BE2C (cell line): ENCODE data around the gene SHFL.

Experiments
- DNase-seq: peaks from one replicate; pipeline ENCODE4 v3.0.0-alpha.2; 2020
- H3K27me3 ChIP-seq: fragments of 250-450 bp; sonication (Bioruptor Pico); 2 replicates; pipeline ENCODE4 v1.5.1; 2020; ENCODE audit warnings: mild to moderate bottlenecking
- H3K36me3 ChIP-seq: fragments of 250-450 bp; sonication (Bioruptor Pico); 2 replicates; pipeline ENCODE4 v1.5.1; 2020; ENCODE audit warnings: mild to moderate bottlenecking
- H3K4me1 ChIP-seq: fragments of 250-450 bp; sonication (Bioruptor Pico); 2 replicates; pipeline ENCODE4 v1.5.1; 2020
- H3K4me3 ChIP-seq: 2 replicates; pipeline ENCODE4 v1.5.1; 2011; ENCODE audit warnings: low read depth, low read length
- H3K9me3 ChIP-seq: fragments of 250-450 bp; sonication (Bioruptor Pico); 2 replicates; pipeline ENCODE4 v1.5.1; 2020
- TF ChIP-seq, protein P1 (sequence below): IDR thresholded peaks from 2 replicates; pipeline ENCODE4 v1.5.1; 2012; ENCODE audit warnings: mild to moderate bottlenecking, low read depth, low read length

Gene SHFL

DNA sequence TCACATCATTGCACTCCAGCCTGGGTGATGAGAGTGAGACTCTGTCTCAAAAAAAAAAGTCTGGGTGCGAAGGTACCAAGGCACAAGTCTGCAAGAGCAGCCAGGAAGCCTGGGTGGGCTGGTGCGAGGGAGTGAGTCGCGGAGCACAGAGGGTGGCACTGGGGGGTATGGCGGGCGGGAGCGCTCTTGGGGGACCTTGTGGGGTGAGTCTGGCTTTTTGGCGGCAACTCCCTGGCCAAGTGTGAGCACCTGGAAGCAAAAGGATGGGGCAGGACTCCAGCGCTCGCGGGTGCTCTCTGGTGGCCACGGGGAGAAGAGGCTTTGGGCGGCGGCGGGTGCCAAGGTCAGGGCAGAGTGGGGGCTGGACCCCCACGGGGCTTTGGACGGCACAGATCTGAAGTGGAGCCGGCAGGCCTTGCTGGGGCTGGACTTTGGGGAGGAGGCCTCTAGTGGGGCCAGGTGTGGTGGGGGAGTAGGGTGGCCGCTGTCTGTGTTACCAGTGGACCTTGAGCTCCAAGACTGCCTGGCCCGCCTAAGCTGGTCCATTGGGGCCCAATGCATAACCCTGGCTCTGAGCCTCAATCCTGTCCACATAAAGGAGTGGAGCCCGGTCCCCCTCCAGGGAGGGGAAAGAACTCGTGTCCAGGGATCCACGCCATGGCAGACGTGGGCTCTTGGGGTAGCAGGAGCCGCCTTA is 26.9 kb downstream of the SHFL start:
- Histone ChIP-seq H3K9me3 (no peaks in the 10 kb centered on the region), H3K4me3 (no peak overlapping the region), H3K36me3 (peaks cover 64% of the 10 kb centered on the region), H3K27me3 (no peaks in the 10 kb centered on the region), H3K4me1 (peaks cover 4% of the 10 kb centered on the region; the same call in 1 of the 2 replicates)
- TF ChIP-seq, protein P1, sequence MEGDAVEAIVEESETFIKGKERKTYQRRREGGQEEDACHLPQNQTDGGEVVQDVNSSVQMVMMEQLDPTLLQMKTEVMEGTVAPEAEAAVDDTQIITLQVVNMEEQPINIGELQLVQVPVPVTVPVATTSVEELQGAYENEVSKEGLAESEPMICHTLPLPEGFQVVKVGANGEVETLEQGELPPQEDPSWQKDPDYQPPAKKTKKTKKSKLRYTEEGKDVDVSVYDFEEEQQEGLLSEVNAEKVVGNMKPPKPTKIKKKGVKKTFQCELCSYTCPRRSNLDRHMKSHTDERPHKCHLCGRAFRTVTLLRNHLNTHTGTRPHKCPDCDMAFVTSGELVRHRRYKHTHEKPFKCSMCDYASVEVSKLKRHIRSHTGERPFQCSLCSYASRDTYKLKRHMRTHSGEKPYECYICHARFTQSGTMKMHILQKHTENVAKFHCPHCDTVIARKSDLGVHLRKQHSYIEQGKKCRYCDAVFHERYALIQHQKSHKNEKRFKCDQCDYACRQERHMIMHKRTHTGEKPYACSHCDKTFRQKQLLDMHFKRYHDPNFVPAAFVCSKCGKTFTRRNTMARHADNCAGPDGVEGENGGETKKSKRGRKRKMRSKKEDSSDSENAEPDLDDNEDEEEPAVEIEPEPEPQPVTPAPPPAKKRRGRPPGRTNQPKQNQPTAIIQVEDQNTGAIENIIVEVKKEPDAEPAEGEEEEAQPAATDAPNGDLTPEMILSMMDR, result peak; percentile 71
- DNase-seq, result peak; percentile 73

DNA sequence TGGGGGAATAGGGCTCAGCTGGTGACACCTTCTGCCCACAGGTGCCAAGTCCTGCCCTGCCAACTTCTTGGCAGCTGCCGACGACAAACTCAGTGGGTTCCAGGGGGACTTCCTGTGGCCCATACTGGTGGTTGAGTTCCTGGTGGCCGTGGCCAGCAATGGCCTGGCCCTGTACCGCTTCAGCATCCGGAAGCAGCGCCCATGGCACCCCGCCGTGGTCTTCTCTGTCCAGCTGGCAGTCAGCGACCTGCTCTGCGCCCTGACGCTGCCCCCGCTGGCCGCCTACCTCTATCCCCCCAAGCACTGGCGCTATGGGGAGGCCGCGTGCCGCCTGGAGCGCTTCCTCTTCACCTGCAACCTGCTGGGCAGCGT is 27.5 kb downstream of the SHFL start:
- H3K9me3 ChIP-seq, result no peaks in the 10 kb centered on the region
- TF ChIP-seq, protein P1, result no peak
- no peak for DNase-seq
- H3K36me3 ChIP-seq, result peaks cover 64% of the 10 kb centered on the region
- no peaks in the 10 kb centered on the region for H3K27me3 ChIP-seq
- H3K4me3 ChIP-seq, result no peak overlapping the region
- peaks cover 4% of the 10 kb centered on the region; the same call in 1 of the 2 replicates for H3K4me1 ChIP-seq

DNA sequence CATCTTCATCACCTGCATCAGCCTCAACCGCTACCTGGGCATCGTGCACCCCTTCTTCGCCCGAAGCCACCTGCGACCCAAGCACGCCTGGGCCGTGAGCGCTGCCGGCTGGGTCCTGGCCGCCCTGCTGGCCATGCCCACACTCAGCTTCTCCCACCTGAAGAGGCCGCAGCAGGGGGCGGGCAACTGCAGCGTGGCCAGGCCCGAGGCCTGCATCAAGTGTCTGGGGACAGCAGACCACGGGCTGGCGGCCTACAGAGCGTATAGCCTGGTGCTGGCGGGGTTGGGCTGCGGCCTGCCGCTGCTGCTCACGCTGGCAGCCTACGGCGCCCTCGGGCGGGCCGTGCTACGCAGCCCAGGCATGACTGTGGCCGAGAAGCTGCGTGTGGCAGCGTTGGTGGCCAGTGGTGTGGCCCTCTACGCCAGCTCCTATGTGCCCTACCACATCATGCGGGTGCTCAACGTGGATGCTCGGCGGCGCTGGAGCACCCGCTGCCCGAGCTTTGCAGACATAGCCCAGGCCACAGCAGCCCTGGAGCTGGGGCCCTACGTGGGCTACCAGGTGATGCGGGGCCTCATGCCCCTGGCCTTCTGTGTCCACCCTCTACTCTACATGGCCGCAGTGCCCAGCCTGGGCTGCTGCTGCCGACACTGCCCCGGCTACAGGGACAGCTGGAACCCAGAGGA is 28.0 kb downstream of the SHFL start:
- Histone ChIP-seq H3K4me1 (peaks cover 4% of the 10 kb centered on the region; the same call in 1 of the 2 replicates), H3K4me3 (no peak overlapping the region), H3K36me3 (peaks cover 61% of the 10 kb centered on the region), H3K9me3 (no peaks in the 10 kb centered on the region), H3K27me3 (no peaks in the 10 kb centered on the region)
- peak; percentile 62 for DNase-seq
- TF ChIP-seq, protein P1, result no peak

DNA sequence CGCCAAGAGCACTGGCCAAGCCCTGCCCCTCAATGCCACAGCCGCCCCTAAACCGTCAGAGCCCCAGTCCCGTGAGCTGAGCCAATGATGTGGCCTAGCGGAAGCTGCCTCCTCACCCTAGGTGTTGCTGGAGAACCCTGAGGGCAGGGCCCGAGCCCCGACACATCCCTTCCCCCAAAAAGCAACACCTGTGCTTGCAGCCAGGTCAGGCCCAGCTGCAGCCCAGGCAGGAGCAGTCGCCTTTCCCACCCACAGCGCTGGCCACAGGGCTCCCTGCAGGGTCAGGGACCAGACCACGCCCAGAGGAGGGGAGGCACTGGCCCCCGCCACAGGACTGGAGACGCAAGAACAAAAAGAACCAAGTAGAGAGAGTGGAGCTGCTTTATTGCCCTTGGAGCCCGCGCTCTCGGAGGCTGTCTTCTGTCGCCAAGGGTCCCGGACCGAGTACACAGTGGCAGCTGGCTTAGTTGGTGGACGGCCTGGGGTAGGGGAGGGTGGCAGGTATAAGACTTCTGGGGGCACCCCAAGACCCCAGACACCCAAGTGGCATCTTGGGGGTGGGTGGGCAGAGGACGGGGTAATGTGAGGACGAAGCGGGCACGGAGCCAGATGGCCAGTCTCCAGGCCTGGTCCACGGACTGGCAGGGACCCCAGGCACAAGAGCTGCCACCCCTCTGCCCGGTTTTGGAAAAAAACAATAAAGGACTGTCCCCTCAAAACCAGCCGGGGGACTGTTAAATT is 28.7 kb downstream of the SHFL start:
- Histone ChIP-seq H3K27me3 (no peaks in the 10 kb centered on the region), H3K4me1 (peaks cover 4% of the 10 kb centered on the region; the same call in 1 of the 2 replicates), H3K36me3 (peaks cover 54% of the 10 kb centered on the region), H3K9me3 (no peaks in the 10 kb centered on the region), H3K4me3 (no peak overlapping the region)
- TF ChIP-seq, protein P1, result no peak
- no peak for DNase-seq

- peaks cover 47% of the 10 kb centered on the region for H3K36me3 ChIP-seq
- TF ChIP-seq, protein P1, result no peak
- no peak for DNase-seq
- H3K4me3 ChIP-seq, result no peak overlapping the region
- H3K4me1 ChIP-seq, result peaks cover 4% of the 10 kb centered on the region; the same call in 1 of the 2 replicates
- H3K9me3 ChIP-seq, result no peaks in the 10 kb centered on the region
- H3K27me3 ChIP-seq, result no peaks in the 10 kb centered on the region
These were observed 29.4 kb downstream of the SHFL start for GRCh38 chr19:10115392-10116084.
